DND-41 (cell line): ENCODE data around the gene NRG3.

ENCODE experiments used
- CTCF ChIP-seq: IDR thresholded peaks from 2 replicates; pipeline ENCODE4 v1.5.1; 2012; ENCODE audit warnings: borderline replicate concordance, low read length, moderate library complexity, mild to moderate bottlenecking; ENCODE audit not compliant: poor library complexity, severe bottlenecking; ENCODE audit errors: extremely low read depth
- EZH2 ChIP-seq: IDR thresholded peaks from 3 replicates; pipeline ENCODE4 v1.6.1; 2012; ENCODE audit warnings: borderline replicate concordance, low read depth, mild to moderate bottlenecking, moderate library complexity, low read length, inconsistent platforms; ENCODE audit not compliant: severe bottlenecking

GRCh38 chr10:82240408-82240807, 365.4 kb downstream of the NRG3 start:
- TF ChIP-seq CTCF: no peak
- TF ChIP-seq EZH2: no peak
